Neutrophil (primary cell): ENCODE results near the gene SART1.
A peak's percentile ranks its signal among the peaks of the same experiment; 100 is the strongest.

ENCODE experiments used
- H3K27ac ChIP-seq: fragments of 200-600 bp; sonication (generic); 2 replicates; pipeline ENCODE4 v1.5.1; 2016; ENCODE audit warnings: mild to moderate bottlenecking, moderate library complexity
- H3K27me3 ChIP-seq: fragments of 200-600 bp; sonication (generic); 2 replicates; pipeline ENCODE4 v1.6.0; 2016; ENCODE audit warnings: mild to moderate bottlenecking
- H3K36me3 ChIP-seq: fragments of 200-600 bp; sonication (generic); 2 replicates; pipeline ENCODE4 v1.5.1; 2017
- H3K4me1 ChIP-seq, 2 experiments: fragments of 200-600 bp in 1 of 2; sonication (generic) in 1 of 2; 1 replicate in 1 of 2; 2 replicates in 1 of 2; pipeline versions ENCODE4 v1.5.1 to v1.6.1; 2013 to 2016; ENCODE audit warnings: low read depth in 1 of 2, low read length in 1 of 2, mild to moderate bottlenecking in 1 of 2, moderate library complexity in 1 of 2; ENCODE audit not compliant: control insufficient read depth in 1 of 2, insufficient read depth in 1 of 2
- H3K4me3 ChIP-seq, 2 experiments: fragments of 200-600 bp in 1 of 2; sonication (generic) in 1 of 2; 1 replicate in 1 of 2; 2 replicates in 1 of 2; pipeline ENCODE4 v1.5.1; 2013 to 2016; ENCODE audit warnings: low read depth in 1 of 2, low read length in 1 of 2, mild to moderate bottlenecking in 1 of 2, moderate library complexity in 1 of 2
- H3K9me3 ChIP-seq: fragments of 200-600 bp; sonication (generic); 2 replicates; pipeline ENCODE4 v1.5.1; 2016
- CTCF ChIP-seq: fragments of 200-600 bp; sonication (generic); IDR thresholded peaks from 2 replicates; pipeline ENCODE4 v1.5.1; 2016; ENCODE audit warnings: antibody characterized with exemption

The SART1 gene

GRCh38 chr11:65916391-65916790 is 45.1 kb upstream of the SART1 start:
- no peak for TF ChIP-seq CTCF
- Histone ChIP-seq H3K4me3 (no peak overlapping the region), H3K4me1 (peaks cover 48 to 57% of the 10 kb centered on the region in 2 experiments), H3K9me3 (no peaks in the 10 kb centered on the region), H3K27me3 (no peaks in the 10 kb centered on the region), H3K36me3 (peaks cover 12% of the 10 kb centered on the region), H3K27ac (peak overlapping the region; percentile 61)

- H3K27me3 ChIP-seq, result no peaks in the 10 kb centered on the region
- H3K4me1 ChIP-seq, result peaks cover 48 to 57% of the 10 kb centered on the region in 2 experiments
- H3K4me3 ChIP-seq, result no peak overlapping the region
- no peak overlapping the region for H3K27ac ChIP-seq
- H3K36me3 ChIP-seq, result peaks cover 14% of the 10 kb centered on the region
- no peaks in the 10 kb centered on the region for H3K9me3 ChIP-seq
- no peak for TF ChIP-seq CTCF
Observed at GRCh38 chr11:65917077-65917433, 44.5 kb upstream of the SART1 start.

GRCh38 chr11:65917434-65918210 is 43.9 kb upstream of the SART1 start:
- Histone ChIP-seq H3K4me1 (peaks cover 52 to 57% of the 10 kb centered on the region in 2 experiments), H3K9me3 (no peaks in the 10 kb centered on the region), H3K36me3 (peaks cover 20% of the 10 kb centered on the region), H3K4me3 (peak overlapping the region; percentile 80 to 92), H3K27me3 (no peaks in the 10 kb centered on the region), H3K27ac (peak overlapping the region; percentile 92)
- TF ChIP-seq CTCF, result no peak

GRCh38 chr11:65918211-65919140 is 43.1 kb upstream of the SART1 start, which contains the start of gene C11orf68:
Gene C11orf68, minus strand, starts transcription at chr11:65919062. Its CDS starts 31 bp downstream, at chr11:65919031.
- TF ChIP-seq CTCF, result peak; percentile 70
- H3K4me1 ChIP-seq, result peaks cover 52 to 57% of the 10 kb centered on the region in 2 experiments
- peaks cover 28% of the 10 kb centered on the region for H3K36me3 ChIP-seq

GRCh38 chr11:65919141-65919572 is 42.4 kb upstream of the SART1 start, which contains the start of gene DRAP1:
Gene DRAP1, plus strand, starts transcription at chr11:65919426. Its CDS starts 76 bp downstream, at chr11:65919502.
- Histone ChIP-seq H3K9me3 (no peaks in the 10 kb centered on the region), H3K27me3 (no peaks in the 10 kb centered on the region), H3K27ac (peak within 1 kb of the TSS; percentile 92), H3K4me3 (peak within 1 kb of the TSS; percentile 80 to 96), H3K36me3 (peaks cover 31% of the 10 kb centered on the region), H3K4me1 (peaks cover 52 to 57% of the 10 kb centered on the region in 2 experiments)
- TF ChIP-seq CTCF, result no peak

More at GRCh38 chr11:65918211-65919140, 43.1 kb upstream of the SART1 start, which contains the start of gene C11orf68:
- Histone ChIP-seq H3K4me3 (peak within 1 kb of the TSS; percentile 80 to 96), H3K9me3 (no peaks in the 10 kb centered on the region), H3K27ac (peak within 1 kb of the TSS; percentile 92), H3K27me3 (no peaks in the 10 kb centered on the region)
